NCI-H2196 treated with DMSO at 0.1 percent for 48 hours (cell line): ENCODE measurements around the gene LSM3.

Experiments
- DNase-seq: peaks from one replicate; lab custom pipeline; 2025; ENCODE audit not compliant: unreplicated experiment; lab: John Stamatoyannopoulos, UW

Gene LSM3

GRCh38 chr3:14156843-14157561, 21.6 kb upstream of the LSM3 start:
- DNase-seq: no peak

GRCh38 chr3:14157951-14158350, 20.7 kb upstream of the LSM3 start:
- DNase-seq: no peak

DNA sequence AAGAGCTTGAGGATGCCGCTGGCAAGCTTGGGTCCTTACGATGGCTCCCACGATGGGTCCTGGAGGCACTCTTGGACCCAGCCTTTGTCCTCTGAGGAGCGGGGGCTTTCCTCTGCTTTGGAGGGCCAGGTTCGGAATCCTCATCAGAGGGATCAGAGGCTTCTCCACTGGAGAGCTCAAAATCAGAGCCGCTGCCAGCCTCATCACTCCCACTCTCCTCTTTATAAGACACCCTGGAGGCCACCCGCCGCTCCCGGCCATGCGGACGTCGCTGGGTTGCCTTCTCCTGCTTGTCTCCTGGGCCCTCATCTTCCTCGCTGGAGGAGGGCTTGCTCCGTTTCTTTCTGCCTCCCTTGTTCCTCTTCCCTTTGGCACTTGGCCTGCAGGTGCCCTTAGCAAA, 20.2 kb upstream of the LSM3 start:
- DNase-seq: no peak

- no peak for DNase-seq
These were observed 19.2 kb upstream of the LSM3 start for GRCh38 chr3:14159426-14159825.

GRCh38 chr3:14161282-14161681, 17.3 kb upstream of the LSM3 start:
- DNase-seq: no peak

DNA sequence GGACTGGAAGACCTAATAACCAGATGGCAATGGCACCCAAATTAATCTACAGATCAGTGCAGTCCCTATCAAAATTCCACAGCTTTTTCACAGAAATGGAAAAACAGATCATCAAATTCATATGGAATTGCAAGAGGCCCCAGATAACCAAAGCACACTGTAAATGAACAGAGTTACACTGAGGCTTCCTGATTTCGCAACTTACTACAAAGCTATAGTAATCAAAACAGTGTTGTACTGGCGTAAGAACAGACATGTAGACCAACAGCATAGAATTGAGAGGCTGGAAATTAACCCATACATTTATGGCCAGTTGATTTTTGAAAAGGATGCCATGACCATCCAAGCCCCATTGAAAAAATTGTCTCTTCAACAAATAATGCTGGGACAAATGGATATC, 16.4 kb upstream of the LSM3 start:
- no peak for DNase-seq

DNA sequence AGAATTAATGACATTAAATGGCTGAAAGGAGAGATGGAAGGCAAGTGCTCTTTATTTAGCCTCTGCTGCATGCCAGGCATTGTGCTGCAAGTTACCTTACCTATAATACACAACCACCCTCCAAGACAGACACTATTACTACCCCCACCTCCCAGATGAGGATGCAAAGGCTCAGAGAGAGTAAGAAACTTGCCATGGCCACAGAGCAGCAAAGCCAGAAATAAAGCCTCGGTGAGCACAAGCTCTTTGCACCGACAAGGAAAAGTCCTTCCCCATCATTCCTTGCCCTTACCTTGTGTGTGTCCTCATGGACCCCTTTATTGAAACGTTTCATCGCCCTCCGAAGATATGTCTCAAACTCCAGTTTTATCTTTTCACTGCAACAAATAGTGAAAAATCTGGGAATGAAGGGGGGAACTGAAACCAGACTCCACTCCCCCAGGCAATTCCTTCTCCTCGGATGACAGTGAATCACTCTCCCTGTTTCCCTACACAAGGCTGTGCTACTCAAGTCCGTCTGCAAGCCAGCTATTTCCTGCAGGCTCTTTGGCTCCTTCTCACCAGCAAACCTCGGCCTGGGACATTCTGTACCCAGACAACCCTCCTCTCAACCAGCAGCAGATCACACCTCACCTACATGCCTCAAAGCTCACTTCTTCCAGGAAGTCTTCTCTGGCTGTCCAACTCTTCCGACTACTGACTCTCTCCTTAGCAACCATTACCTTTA, 11.6 kb upstream of the LSM3 start:
- DNase-seq: no peak

DNA sequence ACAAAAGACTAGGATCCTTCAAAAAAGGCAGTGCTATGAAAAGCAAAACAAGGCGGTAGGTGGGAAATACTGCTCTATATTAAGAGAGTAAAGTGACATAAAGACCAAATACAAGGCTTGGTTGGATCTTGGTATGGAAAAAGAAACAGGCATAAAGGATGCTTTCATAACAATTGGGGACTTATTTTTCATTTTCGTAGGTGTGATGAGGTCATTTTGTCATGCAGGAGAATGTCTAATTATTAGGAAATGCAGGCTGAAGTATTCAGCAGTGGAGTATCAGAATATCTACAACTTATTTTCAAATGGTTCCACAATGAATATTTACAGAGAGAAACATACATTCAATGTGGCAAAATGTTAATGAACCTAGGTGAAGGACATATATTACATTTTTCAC, 9.2 kb upstream of the LSM3 start:
- DNase-seq: no peak

DNA sequence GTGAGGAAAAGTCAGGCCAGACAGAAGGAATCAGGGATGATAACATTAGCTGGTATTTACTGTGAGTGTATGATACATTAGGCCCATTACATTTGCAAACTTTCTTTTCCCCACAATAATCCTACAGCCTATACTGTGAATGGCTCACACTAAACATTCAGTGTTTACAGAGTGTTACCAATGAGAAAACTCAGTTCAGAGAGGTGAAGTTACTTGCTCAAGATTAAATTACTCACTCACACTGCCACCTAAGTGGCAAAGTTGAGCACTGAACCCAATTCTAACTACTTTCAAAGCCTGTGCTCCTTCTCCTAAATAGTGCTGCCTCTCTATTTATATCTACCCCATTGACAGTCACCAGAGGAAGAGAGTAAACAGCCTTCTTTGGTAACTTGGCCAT, 8.7 kb upstream of the LSM3 start:
- no peak for DNase-seq

- no peak for DNase-seq
These were observed 8.0 kb upstream of the LSM3 start for GRCh38 chr3:14170531-14171159.

DNA sequence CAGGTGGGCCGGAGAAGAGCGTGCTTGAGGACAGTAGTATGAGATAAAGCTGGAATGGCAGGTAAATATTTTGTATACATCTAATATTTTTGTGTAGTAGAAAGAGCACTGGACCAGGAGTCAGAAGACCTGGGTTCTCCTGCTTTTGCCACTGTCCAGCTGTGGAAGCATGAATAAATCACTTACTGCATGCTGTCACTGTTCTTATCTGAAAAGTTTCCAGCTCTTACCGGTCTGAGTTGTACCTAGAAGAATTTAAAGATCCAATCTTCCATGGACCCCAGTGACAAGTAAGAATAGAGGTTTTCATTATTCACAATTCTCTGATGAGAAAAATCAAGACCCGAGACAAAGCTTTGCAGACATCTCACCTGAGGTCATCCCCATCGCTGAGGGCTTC, 6.1 kb upstream of the LSM3 start:
- DNase-seq: no peak

DNA sequence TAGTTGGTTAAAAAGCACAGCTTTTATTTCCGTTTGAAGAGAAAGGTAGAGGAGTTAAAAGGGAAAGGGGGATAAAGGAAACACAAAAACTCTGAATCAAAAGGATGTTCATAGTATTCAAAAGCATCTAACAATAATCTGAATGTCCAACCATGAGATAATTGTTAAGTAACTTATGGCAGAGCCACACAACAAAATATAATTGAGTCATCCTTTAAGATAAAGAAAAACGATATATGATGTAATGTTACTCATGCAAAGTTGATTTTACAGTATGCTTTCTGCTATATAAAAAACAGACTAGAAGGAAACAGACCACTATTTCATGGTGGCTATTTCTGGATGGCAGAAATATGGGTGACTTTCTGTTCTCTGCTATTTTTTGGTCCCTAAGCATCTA, 4.1 kb upstream of the LSM3 start:
- DNase-seq: no peak

DNA sequence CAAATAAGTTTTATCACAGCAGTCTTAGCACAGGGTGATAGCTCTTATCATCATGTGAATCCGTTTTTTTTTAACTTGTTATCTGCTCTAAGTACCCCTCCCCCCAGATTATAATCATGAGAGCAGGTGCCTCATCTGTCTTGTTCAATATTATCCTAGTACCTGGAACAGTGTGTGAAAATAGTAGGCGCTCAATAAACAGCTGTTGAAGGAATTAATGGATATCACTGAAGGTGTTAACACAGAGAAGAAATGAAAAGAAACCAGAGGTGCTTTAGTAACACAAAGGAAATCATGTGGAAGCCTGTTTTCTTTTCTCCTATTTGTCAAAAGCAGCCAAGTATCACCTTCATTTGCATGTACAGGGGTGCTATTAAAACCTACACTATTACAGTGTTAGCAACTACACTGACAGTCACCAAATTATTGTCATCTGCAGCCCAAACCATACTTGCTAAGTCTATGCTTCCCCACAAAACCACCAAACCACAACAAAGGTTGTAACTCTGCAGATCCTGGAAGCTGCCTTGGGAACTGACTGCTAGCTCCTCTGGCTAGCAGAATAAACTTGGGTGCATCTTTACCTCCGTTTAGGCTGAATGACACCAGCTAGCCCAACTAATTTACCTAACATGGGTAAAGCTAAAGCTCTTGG, 3.1 kb upstream of the LSM3 start:
- DNase-seq: no peak

GRCh38 chr3:14177580-14178246, 904 bp upstream of the LSM3 start:
- no peak for DNase-seq

DNA sequence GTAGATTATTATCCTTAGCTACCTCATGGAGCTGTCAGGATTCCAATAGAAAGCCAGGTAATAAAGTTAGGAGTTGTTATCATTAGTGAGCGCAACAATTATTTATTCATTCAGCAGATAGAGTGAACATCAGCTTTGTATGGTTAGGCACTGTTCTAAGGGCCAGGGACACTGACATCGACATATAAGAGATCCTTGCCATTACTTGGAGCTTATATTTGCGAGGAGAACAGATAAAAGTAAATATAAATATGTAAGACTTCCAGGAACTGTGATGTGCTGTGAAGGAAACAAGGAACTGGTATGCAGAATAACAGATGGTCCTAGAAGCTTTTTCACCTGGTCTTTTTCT, 473 bp downstream of the LSM3 start:
- DNase-seq: no peak

- DNase-seq: no peak
These were observed 1.2 kb downstream of the LSM3 start for GRCh38 chr3:14179795-14180194.

GRCh38 chr3:14181253-14181652, 2.6 kb downstream of the LSM3 start:
- DNase-seq: no peak

DNA sequence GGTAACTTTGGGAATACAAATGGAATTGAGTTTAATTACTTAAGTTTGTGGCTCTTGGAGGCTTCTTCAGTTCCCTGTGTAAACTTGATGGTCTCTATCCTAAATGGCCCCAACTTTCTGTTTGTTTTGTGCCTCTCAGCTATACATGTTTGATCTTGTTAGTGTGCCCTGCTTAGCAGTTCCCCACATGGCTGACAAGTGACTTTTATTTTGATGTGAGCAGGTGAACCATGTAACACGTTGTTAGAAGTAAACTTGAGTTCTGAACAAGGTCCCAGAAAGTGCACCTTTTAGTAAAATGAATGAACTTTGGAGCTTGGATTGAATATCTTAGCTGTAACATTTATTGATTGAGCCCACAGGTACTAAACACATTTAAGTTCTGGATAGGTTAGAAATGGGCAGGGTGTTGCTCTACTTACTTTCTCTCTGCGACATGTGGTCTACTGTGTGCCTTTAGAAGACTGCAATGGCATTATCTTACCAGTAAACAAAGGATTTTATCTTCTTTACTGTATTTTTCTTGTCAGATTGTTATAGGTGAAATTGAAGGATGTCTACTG, 4.5 kb downstream of the LSM3 start:
- DNase-seq: no peak

DNA sequence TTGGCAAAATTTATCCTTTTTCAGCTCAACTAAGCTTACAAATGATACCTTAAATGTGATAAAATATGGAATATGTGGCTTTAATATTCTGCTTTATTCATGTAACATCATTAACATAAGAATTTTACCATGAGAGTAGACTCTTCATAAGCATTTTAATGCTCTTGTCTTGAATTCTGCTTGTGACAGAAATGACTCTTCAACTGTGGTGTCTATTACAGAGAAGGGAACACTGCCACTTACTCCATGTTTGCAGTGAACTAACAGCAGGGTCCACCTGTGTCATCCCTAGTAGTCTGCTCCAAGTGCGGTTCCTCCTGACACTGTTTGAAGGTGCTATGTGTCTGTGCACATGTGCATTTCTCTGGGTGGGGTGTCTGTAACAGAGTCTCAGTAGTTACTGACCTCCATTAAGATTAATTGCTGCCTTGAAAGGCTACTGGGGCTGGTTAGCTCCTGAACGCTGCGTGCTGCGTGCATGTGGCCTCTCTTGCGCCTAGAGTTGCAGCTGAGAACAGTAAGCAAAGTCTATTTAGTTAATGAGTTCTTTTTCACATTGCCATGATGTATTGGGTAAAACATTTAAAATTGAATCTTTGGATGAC, 8.3 kb downstream of the LSM3 start:
- no peak for DNase-seq

GRCh38 chr3:14188041-14188754, 9.6 kb downstream of the LSM3 start:
- no peak for DNase-seq
